Upper lobe of left lung (tissue), 6 donors: ENCODE measurements around the gene MYO1E. TPM values are rescaled to one million over a fixed set of nuclear protein-coding genes. Genes with fewer than 3 reads are reported as not detected.
A peak's percentile ranks its signal among the peaks of the same experiment; 100 is the strongest.

ENCODE experiments used
- ATAC-seq, 2 donors: fragments of 200-7000 bp; cut with Tn5 transposase; one replicate each; pipeline ENCODE4 v1.9.1; 2022; ENCODE audit warnings: mild to moderate bottlenecking in 2 of 2, moderate library complexity in 2 of 2; ENCODE audit not compliant: low FRiP score in 2 of 2
- DNase-seq, 2 donors: peaks; one replicate each; pipeline ENCODE4 v3.0.0-alpha.2; 2019 to 2020
- H3K27ac ChIP-seq, 4 donors: fragments of 200-600 bp; sonication (generic); one replicate each; pipeline ENCODE4 v1.5.1; 2016 to 2019
- H3K27me3 ChIP-seq, 4 donors: fragments of 200-600 bp; sonication (generic); one replicate each; pipeline ENCODE4 v1.5.1; 2017 to 2019
- H3K36me3 ChIP-seq, 4 donors: fragments of 200-600 bp; sonication (generic); one replicate each; pipeline ENCODE4 v1.5.1; 2016 to 2019
- H3K4me1 ChIP-seq, 4 donors: fragments of 200-600 bp; sonication (generic); one replicate each; pipeline ENCODE4 v1.5.1; 2018 to 2019
- H3K4me3 ChIP-seq, 4 donors: fragments of 200-600 bp; sonication (generic); one replicate each; pipeline ENCODE4 v1.5.1; 2017 to 2019; ENCODE audit warnings: mild to moderate bottlenecking in 2 of 4, moderate library complexity in 1 of 4
- H3K9me3 ChIP-seq, 4 donors: fragments of 200-600 bp; sonication (generic); one replicate each; pipeline ENCODE4 v1.5.1; 2018 to 2019
- CTCF ChIP-seq, 6 experiments: fragments of 450-650 bp in 4 of 6; fragments of 200-600 bp in 2 of 6; sonication (generic) in 2 of 6; IDR thresholded peaks; one replicate each; pipeline ENCODE4 v1.5.1; 2016 to 2019; ENCODE audit warnings: antibody characterized with exemption in 6 of 6
- EP300 ChIP-seq, 4 donors: sonication (generic); formaldehyde crosslinking; IDR thresholded peaks; one replicate each; pipeline ENCODE4 v1.5.1; 2017; ENCODE audit warnings: antibody characterized with exemption in 4 of 4, control low read depth in 2 of 4
- POLR2A ChIP-seq, 4 donors: fragments of 450-650 bp; IDR thresholded peaks; one replicate each; pipeline ENCODE4 v1.5.1; 2016 to 2017; ENCODE audit warnings: antibody characterized with exemption in 4 of 4, mild to moderate bottlenecking in 2 of 4
- POLR2AphosphoS5 ChIP-seq, 2 donors: sonication (generic); formaldehyde crosslinking; IDR thresholded peaks; one replicate each; pipeline ENCODE4 v1.5.1; 2017; ENCODE audit warnings: antibody characterized with exemption in 2 of 2
- WGBS, 2 donors: methylation state at CpG; one replicate each; pipeline ENCODE4 v1.1.5; 2017 to 2018; 5-methylcytosine and 5-hydroxymethylcytosine counted together
- total RNA-seq, 6 donors: library from RNA; depleted of rRNA in 4 of 6; stranded (reverse); fragments of >200 nt in 4 of 6; gene quantifications; one replicate each; pipeline versions ENCODE4 v1.1.0 to v1.2.1, GENCODE V29; 2016 to 2021
- donor health status: DM: no; HTN: no; CAD: no; lungs with moderate emphysema.
- donor health status: DM: no; HTN: yes; CAD: no; lungs with severe emphysema.

MYO1E gene
- total RNA-seq, 6 donors from 2014 or later = 39.7 to 161 (median 71.9) TPM

- ATAC-seq = no peak
- Histone ChIP-seq H3K4me3 (no peak overlapping the region), H3K4me1 (no peaks in the 10 kb centered on the region), H3K36me3 (peaks cover 0 to 3% (median 0%) of the 10 kb centered on the region in 4 donors), H3K27ac (no peak overlapping the region), H3K27me3 (no peaks in the 10 kb centered on the region), H3K9me3 (no peaks in the 10 kb centered on the region)
- no peak for TF ChIP-seq CTCF (IDR thresholded peaks at IDR 0.05)
- TF ChIP-seq EP300 (IDR thresholded peaks at IDR 0.05) = no peak
- no peak for TF ChIP-seq POLR2AphosphoS5 (IDR thresholded peaks at IDR 0.05)
- WGBS, 2 donors = 88 to 100% methylated on average over 1 of the region's 1 CpG
- no peak for DNase-seq
These were observed 256.5 kb downstream of the MYO1E start for GRCh38 chr15:59116141-59116540.

- no peaks in the 10 kb centered on the region for H3K27me3 ChIP-seq
- no peaks in the 10 kb centered on the region for H3K4me1 ChIP-seq
- H3K36me3 ChIP-seq = peaks cover 0 to 3% (median 0%) of the 10 kb centered on the region in 4 donors
- TF ChIP-seq POLR2A (IDR thresholded peaks at IDR 0.05) = no peak
- no peak for TF ChIP-seq EP300 (IDR thresholded peaks at IDR 0.05)
- TF ChIP-seq POLR2AphosphoS5 (IDR thresholded peaks at IDR 0.05) = no peak
- TF ChIP-seq CTCF (IDR thresholded peaks at IDR 0.05) = no peak
- H3K4me3 ChIP-seq = no peak overlapping the region
- no peak for ATAC-seq
- H3K27ac ChIP-seq = no peak overlapping the region
- H3K9me3 ChIP-seq = no peaks in the 10 kb centered on the region
- no peak for DNase-seq
- 76 to 81% methylated on average over 2 of the region's 2 CpGs for WGBS, 2 donors
These were observed 257.6 kb downstream of the MYO1E start for GRCh38 chr15:59115047-59115446.

GRCh38 chr15:59111251-59111650, 261.4 kb downstream of the MYO1E start:
- Histone ChIP-seq H3K36me3 (peaks cover 0 to 3% (median 0%) of the 10 kb centered on the region in 4 donors), H3K9me3 (no peaks in the 10 kb centered on the region), H3K4me1 (no peaks in the 10 kb centered on the region), H3K27me3 (no peaks in the 10 kb centered on the region), H3K4me3 (no peak overlapping the region), H3K27ac (no peak overlapping the region)
- DNase-seq = no peak
- TF ChIP-seq CTCF (IDR thresholded peaks at IDR 0.05) = no peak
- no peak for TF ChIP-seq EP300 (IDR thresholded peaks at IDR 0.05)
- no peak for TF ChIP-seq POLR2AphosphoS5 (IDR thresholded peaks at IDR 0.05)
- TF ChIP-seq POLR2A (IDR thresholded peaks at IDR 0.05) = no peak
- ATAC-seq = no peak
- 86 to 93% methylated on average over 4 of the region's 4 CpGs for WGBS, 2 donors

- no peak for TF ChIP-seq EP300 (IDR thresholded peaks at IDR 0.05)
- TF ChIP-seq POLR2A (IDR thresholded peaks at IDR 0.05) = no peak
- no peak for TF ChIP-seq POLR2AphosphoS5 (IDR thresholded peaks at IDR 0.05)
- TF ChIP-seq CTCF (IDR thresholded peaks at IDR 0.05) = no peak
- peak overlapping the region in 2 of 4 donors; percentile 79 to 88 for H3K4me3 ChIP-seq
- 45 to 49% methylated on average over 2 of the region's 2 CpGs for WGBS, 2 donors
- peaks cover 0 to 3% (median 0%) of the 10 kb centered on the region in 4 donors for H3K36me3 ChIP-seq
- H3K27ac ChIP-seq = no peak overlapping the region
- no peak for ATAC-seq
- H3K9me3 ChIP-seq = no peaks in the 10 kb centered on the region
- no peak for DNase-seq
- no peaks in the 10 kb centered on the region for H3K27me3 ChIP-seq
- H3K4me1 ChIP-seq = peaks cover 0 to 10% (median 7%) of the 10 kb centered on the region in 4 donors
These were observed 266.8 kb downstream of the MYO1E start for GRCh38 chr15:59105854-59106253.
